ENCODE results near the gene PREX1.

The PREX1 gene

GRCh38 chr20:48676795-48677460 is 150.9 kb downstream of the PREX1 start:
- DNase-seq, result no peak

GRCh38 chr20:48676125-48676524 is 151.7 kb downstream of the PREX1 start:
- no peak for DNase-seq

DNA sequence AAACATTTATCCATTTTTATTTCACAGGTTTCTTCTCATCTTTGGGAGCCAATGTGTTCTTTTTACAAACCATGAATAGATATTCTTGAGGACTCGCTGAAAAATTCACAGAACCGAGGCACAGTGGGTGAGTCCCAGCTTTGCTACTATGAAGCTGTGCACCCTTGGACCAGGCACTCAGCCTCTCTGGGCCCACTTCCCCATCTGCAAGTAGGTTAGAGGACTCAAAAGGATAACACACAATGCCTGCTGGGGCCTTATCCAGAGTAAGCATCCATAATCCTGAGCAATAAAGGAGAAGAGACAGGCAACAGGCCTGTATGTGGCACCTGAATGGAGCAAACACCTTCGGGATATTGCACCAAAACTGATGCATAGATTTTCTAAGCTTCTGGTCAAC is 153.3 kb downstream of the PREX1 start:
- no peak for DNase-seq

DNA sequence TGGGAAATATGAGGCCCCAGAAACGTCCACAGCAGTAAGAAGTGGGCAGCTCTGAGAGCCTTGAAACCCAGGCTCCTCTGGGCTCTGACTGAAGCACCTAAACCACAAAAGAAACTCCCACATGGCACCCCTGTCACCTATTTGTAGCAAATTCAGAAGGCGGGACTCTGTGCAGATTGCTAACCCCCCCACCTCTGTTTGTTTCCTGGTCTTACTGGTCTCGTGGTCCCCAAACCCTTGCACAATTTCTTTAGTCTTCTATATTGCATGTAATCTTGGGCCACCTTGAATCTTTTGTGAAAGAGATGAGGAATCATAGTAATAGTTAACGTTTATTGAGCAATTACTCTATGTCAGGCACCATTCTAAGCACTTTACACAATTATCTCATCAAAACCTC is 154.3 kb downstream of the PREX1 start:
- DNase-seq, result peak in 1 of 5 experiments; percentile 29

GRCh38 chr20:48672324-48672723 is 155.5 kb downstream of the PREX1 start:
- DNase-seq, result no peak

DNA sequence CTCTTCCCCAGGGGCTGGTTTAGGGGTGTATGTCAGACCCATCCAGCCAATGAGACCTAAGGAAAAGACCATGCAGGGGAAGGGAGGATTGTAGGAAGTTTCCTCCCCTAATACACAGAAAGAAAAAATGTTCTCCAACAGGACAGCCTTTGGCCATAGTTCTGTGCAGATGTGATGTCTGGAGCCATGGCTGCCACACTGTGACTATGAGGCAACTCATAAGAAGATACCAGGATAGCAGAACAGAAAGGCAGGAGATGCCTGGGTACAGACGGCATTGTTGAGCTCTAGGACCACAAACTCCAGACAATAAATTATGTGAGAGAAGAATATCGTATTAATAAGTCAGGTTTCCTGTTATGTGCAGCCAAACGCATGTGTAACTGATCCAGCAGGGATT is 156.7 kb downstream of the PREX1 start:
- DNase-seq, result no peak

DNA sequence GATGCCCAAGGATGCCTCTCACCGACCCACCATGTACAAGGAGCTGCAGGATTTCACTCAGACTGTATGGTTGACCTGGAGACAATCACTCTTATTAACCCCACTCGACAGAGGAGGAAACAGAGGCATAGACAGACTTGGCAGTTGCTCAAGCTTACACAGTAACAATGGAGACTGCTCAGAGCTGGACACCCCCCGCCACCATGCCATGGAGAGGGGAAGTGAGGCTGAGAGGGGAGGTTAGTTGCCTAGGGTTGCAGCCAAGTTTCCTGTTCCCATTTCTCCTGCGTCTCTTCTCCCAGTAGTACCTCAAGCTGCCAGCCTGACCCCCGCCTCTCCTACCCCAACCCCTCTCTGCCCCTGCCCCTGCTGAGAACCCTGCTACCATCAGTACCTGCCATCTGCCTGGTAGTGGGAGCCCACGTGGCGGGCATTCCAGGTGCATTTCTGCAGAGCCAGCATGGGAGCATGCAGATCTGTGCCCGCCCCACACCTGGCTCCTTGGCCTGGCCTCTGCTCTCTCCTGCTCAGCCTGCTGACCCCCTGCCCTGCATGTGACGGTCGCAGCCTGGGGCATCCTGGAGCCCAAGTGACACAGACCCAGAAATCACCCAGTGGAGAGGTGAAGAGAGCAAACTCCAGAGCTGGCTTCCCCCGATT is 157.7 kb downstream of the PREX1 start:
- DNase-seq, result no peak

GRCh38 chr20:48668451-48668946 is 159.3 kb downstream of the PREX1 start:
- no peak for DNase-seq

DNA sequence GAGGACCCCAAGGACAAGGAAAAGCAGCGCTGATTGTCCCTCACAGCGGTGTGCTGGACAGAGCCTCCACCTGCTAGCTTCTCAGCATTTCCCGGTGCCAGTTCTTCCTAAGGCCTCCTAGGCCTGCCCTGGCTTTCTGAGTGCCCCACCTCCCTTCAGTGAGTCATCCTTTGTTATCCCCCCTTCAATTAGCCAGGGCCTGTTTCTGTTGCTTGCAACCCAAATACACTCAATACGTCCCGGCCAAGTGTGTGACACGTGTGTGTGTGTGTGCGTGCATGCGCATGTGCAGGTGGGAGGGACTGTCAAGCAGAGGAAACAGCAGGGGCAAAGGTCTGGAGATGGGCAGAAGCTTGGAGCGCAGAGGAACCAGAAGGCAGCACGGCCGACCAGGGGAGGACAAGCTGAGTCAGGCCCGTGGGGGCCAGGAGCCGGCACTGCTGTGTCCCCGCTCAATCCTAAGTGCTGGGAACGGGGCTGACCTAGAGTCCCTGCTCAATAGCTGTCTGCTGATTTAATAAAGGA is 159.8 kb downstream of the PREX1 start:
- no peak for DNase-seq

- DNase-seq, result no peak
Observed at GRCh38 chr20:48667481-48667880, 160.3 kb downstream of the PREX1 start.

GRCh38 chr20:48665785-48666184 is 162.0 kb downstream of the PREX1 start:
- no peak for DNase-seq

DNA sequence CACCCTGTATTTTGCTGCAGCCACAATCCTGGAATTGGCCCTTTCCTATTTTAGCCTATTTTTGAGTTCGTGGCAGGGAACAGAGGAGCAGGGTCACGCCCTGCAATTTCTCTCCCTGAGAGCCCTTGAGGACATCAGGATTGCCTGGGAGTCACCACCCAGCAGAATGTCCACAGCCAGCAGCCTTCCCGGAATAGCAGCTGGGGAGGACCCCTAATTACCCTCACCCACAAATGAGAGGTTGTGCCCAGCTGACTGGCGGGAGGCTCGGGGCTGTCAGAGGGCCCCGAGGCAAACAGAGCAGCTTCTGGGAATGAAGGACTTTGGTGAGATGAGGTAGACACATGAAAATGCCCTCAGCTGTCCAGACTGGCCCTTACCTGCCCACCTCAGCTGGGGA is 165.1 kb downstream of the PREX1 start:
- no peak for DNase-seq

DNA sequence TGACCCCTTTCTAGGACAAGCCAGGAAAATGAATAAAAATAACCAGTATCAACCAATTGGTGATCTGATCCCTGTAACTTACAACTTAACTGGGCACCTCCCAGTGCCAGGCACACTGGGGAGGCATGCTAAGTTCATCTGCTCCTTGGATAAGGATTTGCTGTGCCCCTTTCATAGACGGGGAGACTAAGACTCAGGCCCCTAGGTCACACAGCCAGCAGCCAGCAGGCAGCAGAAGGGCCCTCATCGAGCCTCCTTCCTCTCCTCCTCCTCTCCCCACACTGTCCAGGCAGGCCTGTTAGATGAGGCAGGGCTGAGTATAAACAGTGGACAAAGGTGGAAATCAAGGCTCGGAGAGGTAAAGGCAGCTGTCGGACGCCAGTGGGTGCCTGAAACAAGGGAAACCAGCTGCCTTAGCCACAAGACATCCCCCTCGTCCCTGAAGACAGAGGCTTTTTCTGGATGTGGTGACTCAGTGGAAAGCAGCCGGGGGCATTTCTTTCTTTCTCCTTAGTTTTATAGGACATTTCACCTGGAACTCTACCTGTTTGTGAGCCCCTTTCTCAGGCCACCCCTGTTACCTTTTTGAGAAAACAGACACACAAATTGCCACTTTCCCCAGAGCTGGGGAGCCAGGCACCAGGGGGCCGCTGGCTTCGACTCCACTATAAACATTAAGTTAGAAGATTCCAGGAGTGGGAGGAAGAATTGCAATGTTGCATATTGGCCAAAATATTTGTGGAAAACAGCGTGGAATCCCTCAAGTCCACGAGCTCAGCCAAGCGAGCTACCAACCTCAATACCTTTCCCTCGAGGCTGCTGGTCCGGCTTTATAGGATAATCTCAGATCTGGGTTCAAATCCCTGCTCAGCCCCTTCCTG is 166.0 kb downstream of the PREX1 start:
- no peak for DNase-seq

DNA sequence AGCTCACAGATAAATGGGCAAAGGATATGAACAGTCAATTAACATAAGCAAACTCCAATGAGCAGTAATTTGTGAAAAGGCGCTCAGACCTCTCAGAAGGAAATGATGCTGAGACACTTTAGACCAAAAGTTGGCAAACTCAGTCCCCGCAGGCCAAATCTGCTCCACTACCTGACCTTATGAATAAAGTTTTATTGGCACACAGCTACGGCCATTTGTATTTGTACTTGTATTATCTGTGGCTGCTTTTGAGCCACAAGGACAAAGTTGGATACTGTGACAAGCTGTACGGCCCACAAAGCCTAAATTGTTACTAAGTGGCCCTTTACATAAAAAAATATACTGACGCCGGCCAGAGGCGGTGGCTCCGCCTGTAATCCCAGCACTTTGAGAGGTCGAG is 167.0 kb downstream of the PREX1 start:
- DNase-seq, result no peak

- no peak for DNase-seq
Observed at GRCh38 chr20:48659858-48660257, 167.9 kb downstream of the PREX1 start.

DNA sequence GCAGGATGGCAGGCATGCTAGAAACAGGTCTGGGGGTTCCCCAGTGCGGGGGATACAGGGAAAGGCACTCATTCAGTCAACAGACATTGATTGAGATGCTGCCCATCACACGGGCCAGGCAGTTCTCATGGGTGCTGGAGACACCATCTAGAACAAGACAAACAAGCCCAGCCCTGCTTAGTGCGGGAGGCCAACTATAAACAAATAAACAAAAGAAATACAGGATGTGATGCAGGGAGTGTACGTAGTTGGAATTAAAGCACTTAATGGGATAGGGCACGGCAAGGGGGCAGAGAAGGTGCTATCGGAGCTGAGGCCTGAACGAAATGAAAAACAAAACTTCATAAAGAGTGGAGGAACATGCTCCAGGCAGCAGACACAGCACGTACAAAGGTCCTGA is 169.3 kb downstream of the PREX1 start:
- no peak for DNase-seq

- no peak for DNase-seq
Observed at GRCh38 chr20:48658198-48658476, 169.7 kb downstream of the PREX1 start.

DNA sequence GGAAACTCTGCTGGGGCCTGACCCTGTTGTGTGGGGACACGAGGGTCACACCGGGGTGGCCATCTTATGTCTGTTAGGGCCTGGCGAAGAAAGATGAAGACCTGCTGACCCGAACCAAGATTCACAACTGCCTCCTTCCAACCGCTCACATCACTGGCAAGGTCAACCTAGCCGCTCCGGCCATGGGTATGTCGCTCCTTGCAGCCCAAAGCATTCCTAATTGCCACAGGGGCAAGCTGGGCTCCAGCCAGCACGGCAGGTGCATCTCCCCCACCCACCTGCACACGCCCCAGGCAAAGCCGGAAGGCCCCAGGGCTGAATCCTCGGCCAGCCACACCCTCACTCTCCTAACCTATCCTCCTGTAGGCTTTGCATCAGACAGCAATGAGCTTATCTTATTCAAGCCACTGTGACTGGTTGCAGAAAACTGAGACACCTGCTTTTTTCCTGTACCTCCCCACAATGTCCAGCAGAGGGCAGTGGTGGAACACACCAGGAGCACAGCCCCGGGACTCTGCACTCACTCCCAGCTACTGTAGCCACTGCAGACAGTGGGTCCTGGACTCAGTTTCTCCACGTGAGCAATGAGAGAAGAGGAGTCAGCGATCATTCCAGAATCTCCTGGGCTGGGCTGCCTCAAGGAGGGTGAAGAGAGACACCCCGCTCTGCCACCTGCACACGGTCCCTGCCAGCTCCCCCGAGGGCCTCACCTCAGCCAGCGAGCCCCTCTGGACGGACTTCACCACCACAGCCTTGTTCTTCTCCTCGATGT is 170.2 kb downstream of the PREX1 start:
- peak in 4 of 5 experiments; percentile 30 to 76 (median 50) for DNase-seq

GRCh38 chr20:48656661-48657211 is 171.1 kb downstream of the PREX1 start:
- no peak for DNase-seq

DNA sequence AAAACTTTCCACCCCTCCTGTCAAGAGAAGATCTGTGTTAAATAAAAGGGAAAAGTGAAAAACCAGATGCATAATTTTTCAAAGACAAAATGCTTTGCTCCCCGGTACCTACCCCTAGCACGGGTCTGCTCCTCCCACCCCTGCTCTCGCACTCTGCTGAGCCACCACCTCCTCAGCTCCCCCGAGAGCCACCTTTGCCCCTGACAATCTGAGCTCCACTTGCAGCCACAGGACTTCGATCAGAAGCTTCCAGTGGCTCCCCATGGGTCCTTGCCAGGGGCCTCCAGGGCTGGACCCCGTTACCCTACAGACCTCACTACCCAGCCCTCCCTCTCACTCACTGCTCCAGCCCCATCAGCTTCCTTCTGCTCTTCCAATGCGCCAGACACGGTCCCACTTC is 171.7 kb downstream of the PREX1 start:
- no peak for DNase-seq

- DNase-seq, result no peak
Observed at GRCh38 chr20:48653706-48654051, 174.1 kb downstream of the PREX1 start.

DNA sequence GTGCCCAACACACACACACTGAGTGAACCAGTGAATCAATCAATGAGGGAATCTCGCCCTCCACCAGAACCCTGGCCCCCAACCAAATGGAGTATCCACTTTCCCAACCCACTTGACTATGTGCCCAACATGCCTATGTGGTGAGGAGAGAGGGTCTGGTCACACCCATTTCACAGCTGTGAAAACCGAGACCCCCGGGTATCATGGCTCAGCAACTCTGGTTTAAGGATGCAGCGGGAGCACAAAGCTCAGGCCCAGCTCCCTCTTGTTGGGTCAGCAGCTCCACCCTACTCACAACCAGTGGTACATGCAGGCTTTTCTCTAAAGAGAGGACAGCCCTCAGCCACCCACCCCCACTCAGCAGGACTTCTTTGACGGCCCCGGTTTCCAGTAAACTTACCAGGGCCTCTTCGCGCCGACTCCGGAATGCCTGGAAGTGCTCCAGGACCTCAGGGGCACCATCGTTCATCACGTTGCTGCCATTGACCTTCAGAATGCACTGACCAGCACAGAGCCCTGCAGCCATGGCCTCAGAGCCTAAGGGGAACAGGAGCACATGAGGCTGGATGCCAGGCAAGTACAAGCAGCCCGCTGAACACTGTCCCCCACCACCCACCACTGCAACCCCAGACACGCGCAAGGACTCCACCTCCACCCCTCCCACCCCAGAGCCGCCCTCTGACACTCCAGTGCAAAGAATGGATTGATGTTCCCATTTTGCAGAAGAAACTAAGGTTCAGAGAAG is 174.7 kb downstream of the PREX1 start:
- DNase-seq, result no peak
